GM12878 (cell line): Measurements from ENCODE around the gene IGFBP2. TPM values are rescaled to one million over a fixed set of nuclear protein-coding genes. Genes with fewer than 3 reads are reported as not detected.

Experiments used
- ATAC-seq: fragments of 200-7000 bp; cut with Tn5 transposase; 3 replicates; pipeline ENCODE4 v1.9.1; 2020; ENCODE audit warnings: mild to moderate bottlenecking, moderate library complexity
- BruUV-seq: library from RNA; stranded (reverse); fragments of 400-500 nt; replicated peaks from 2 replicates; lab custom pipeline; 2021; lab: Mats Ljungman, UMichigan
- CTCF ChIA-PET: fragments of 300-600 bp; sonication (Branson Sonifier 250); formaldehyde crosslinking; extraction: SDS; loops from one replicate; lab custom pipeline; 2021; ENCODE audit warnings: inconsistent platforms; lab: Yijun Ruan, JAX
- POLR2A ChIA-PET: fragments of 350-600 bp; formaldehyde crosslinking; extraction: SDS; loops from one replicate; lab custom pipeline; 2021; ENCODE audit warnings: inconsistent platforms; lab: Charles Lee
- RAD21 ChIA-PET: fragments of 300-600 bp; sonication (Branson Sonifier 250); formaldehyde crosslinking; loops from one replicate; lab custom pipeline; 2023; ENCODE audit warnings: antibody characterized with exemption; ENCODE audit not compliant: unreplicated experiment; lab: Charles Lee
- SMC1A ChIA-PET: fragments of 300-600 bp; sonication (Branson Sonifier 250); formaldehyde crosslinking; loops from one replicate; lab custom pipeline; 2023; ENCODE audit not compliant: unreplicated experiment, uncharacterized antibody; lab: Charles Lee
- DNase-seq: peaks from one replicate; pipeline ENCODE4 v3.0.0-alpha.2; 2011; ENCODE audit warnings: low read depth, low spot score
- FAIRE-seq: peaks from 3 replicates; lab custom pipeline; 2011; peaks lifted over from hg19 to GRCh38; lab: Jason Lieb, UNC
- H2AFZ ChIP-seq: 2 replicates; pipeline ENCODE4 v1.6.0; 2011; ENCODE audit warnings: low read depth, low read length, control low read depth; ENCODE audit not compliant: control insufficient read depth
- H3K27ac ChIP-seq: 2 replicates; pipeline ENCODE4 v1.5.1; 2011; ENCODE audit warnings: control low read depth; ENCODE audit not compliant: control insufficient read depth, insufficient read depth
- H3K27me3 ChIP-seq, 2 experiments: replicated peaks in 1 of 2; 2 replicates each; pipeline versions ENCODE4 v1.6.0 to v1.6.1; 2011; ENCODE audit warnings: low read length in 1 of 2; ENCODE audit not compliant: control insufficient read depth in 2 of 2, insufficient read depth in 2 of 2
- H3K36me3 ChIP-seq, 2 experiments: 2 replicates each; pipeline ENCODE4 v1.5.1; 2011; ENCODE audit warnings: low read length in 1 of 2; ENCODE audit not compliant: control insufficient read depth in 2 of 2, insufficient read depth in 2 of 2
- H3K4me1 ChIP-seq: 2 replicates; pipeline ENCODE4 v1.6.1; 2011; ENCODE audit warnings: mild to moderate bottlenecking, low read length, moderate library complexity, mixed read lengths; ENCODE audit not compliant: control insufficient read depth, insufficient read depth
- H3K4me2 ChIP-seq: 2 replicates; pipeline ENCODE4 v1.6.0; 2011; ENCODE audit warnings: control low read depth; ENCODE audit not compliant: control insufficient read depth, insufficient read depth
- H3K4me3 ChIP-seq: fragments of 200-600 bp; sonication (generic); 2 replicates; pipeline ENCODE4 v1.5.1; 2016
- H3K79me2 ChIP-seq: 2 replicates; pipeline ENCODE4 v1.6.0; 2011; ENCODE audit warnings: low read length; ENCODE audit not compliant: control insufficient read depth, insufficient read depth
- H3K9ac ChIP-seq: 2 replicates; pipeline ENCODE4 v1.8.0; 2011; ENCODE audit warnings: low read length, control low read depth, mixed read lengths; ENCODE audit not compliant: control insufficient read depth, insufficient read depth
- H3K9me3 ChIP-seq: replicated peaks from 3 replicates; pipeline ENCODE4 v1.5.1; 2011; ENCODE audit warnings: mild to moderate bottlenecking, low read length; ENCODE audit not compliant: control insufficient read depth, insufficient read depth
- H4K20me1 ChIP-seq: 2 replicates; pipeline ENCODE4 v1.6.0; 2011; ENCODE audit not compliant: control insufficient read depth, insufficient read depth
- CTCF ChIP-seq, 3 experiments: IDR thresholded peaks in 2 of 3; conservative IDR thresholded peaks in 1 of 3; 2 replicates each; pipeline ENCODE4 v1.5.1; 2011; ENCODE audit warnings: low read depth in 3 of 3, low read length in 3 of 3, mild to moderate bottlenecking in 3 of 3, control low read depth in 2 of 3, moderate library complexity in 2 of 3, inconsistent platforms in 1 of 3, mixed read lengths in 1 of 3; ENCODE audit not compliant: control insufficient read depth in 2 of 3, insufficient read depth in 1 of 3; ENCODE audit errors: extremely low read depth in 1 of 3
- RAD21 ChIP-seq: IDR thresholded peaks from 2 replicates; pipeline ENCODE4 v1.6.1; 2011; ENCODE audit warnings: mild to moderate bottlenecking, low read depth, low read length, moderate library complexity; ENCODE audit not compliant: insufficient read depth
- SMC3 ChIP-seq: IDR thresholded peaks from 2 replicates; pipeline ENCODE4 v1.6.1; 2011; ENCODE audit warnings: low read length, improper control_type of control experiment, borderline replicate concordance
- TAF1 ChIP-seq: IDR thresholded peaks from 2 replicates; pipeline ENCODE4 v1.6.1; 2011; ENCODE audit warnings: mild to moderate bottlenecking, low read depth, low read length, borderline replicate concordance
- WGBS: methylation state at CpG from one replicate; pipeline ENCODE4 v1.1.6; 2016; ENCODE audit warnings: low lambda C conversion rate; ENCODE audit not compliant: insufficient replicate concordance, insufficient coverage; ENCODE audit errors: missing lambda C conversion rate; 5-methylcytosine and 5-hydroxymethylcytosine counted together
- in situ Hi-C: fragments of 300-500 bp; cut with MboI; formaldehyde crosslinking; loops from 9 replicates; pipeline ENCODE4 v1.14.3; 2018; ENCODE audit warnings: mixed read lengths
- intact Hi-C: fragments of 100-400 bp; cut with micrococcal nuclease; formaldehyde crosslinking; loops from one replicate; pipeline ENCODE4 v1.14.2; 2022; ENCODE audit not compliant: unreplicated experiment
- polyA plus RNA-seq, 11 experiments: library from polyadenylated mRNA; depleted of rRNA in 4 of 11; unstranded in 6 of 11; stranded (reverse) in 5 of 11; fragments of >200 nt; fragmentation: Nextera tagmentation in 4 of 11; fragmentation: Illumina TruSeq in 1 of 11; extraction: Ambion mirVana in 4 of 11; extraction: Trizol in 1 of 11; gene quantifications; 1 replicate in 1 of 11; 2 replicates in 10 of 11; pipeline versions ENCODE4 v1.2.1 to v1.2.3, GENCODE V29; 2011 to 2016; ENCODE audit warnings: inconsistent platforms in 2 of 11, missing spikeins in 2 of 11, low read depth in 1 of 11
- total RNA-seq, 4 experiments: library from RNA; depleted of rRNA in 3 of 4; stranded (reverse); fragments of >200 nt in 3 of 4; fragmentation: Illumina TruSeq in 1 of 4; extraction: Trizol in 1 of 4; gene quantifications; 2 replicates each; pipeline versions ENCODE4 v1.2.1 to v1.2.3, GENCODE V29; 2013 to 2021

IGFBP2 gene
- total and polyA plus RNA-seq, 10 of the 15 experiments (the other 5 are each of a cell fraction or from before 2014, with no cell fraction given): 0.11 to 1.5 (median 0.38) TPM; not detected in 5

- no TSS peak for BruUV-seq
- Histone ChIP-seq H3K79me2 (no peaks in the 10 kb centered on the region), H4K20me1 (no peaks in the 10 kb centered on the region), H3K9me3 (no peaks in the 10 kb centered on the region), H3K27me3 (peaks cover 2 to 12% of the 10 kb centered on the region in 2 experiments; a peak in 3 of 4 replicates), H3K4me2 (no peak overlapping the region), H2AFZ (no peak overlapping the region), H3K9ac (no peak overlapping the region), H3K36me3 (no peaks in the 10 kb centered on the region), H3K4me1 (no peaks in the 10 kb centered on the region), H3K27ac (no peak overlapping the region), H3K4me3 (no peak overlapping the region)
- peak; percentile 85 for FAIRE-seq
- ChIA-PET SMC1A (interaction anchor here (1.1 to 1.2 kb wide), 3 partner anchors 10 to 813 kb away, joined by 3 to 5 read pairs (median 5); no protein-coding TSS in a partner anchor), RAD21 (interaction anchor here (0.6 to 1.5 kb wide), 2 partner anchors 468 to 812 kb away, joined by 3 to 5 read pairs; no protein-coding TSS in a partner anchor), CTCF (interaction anchor here (0.6 to 3.5 kb wide), 8 partner anchors 18 to 833 kb away, joined by 3 to 26 read pairs (median 3); no protein-coding TSS in a partner anchor), POLR2A (no interaction called here)
- intact Hi-C loops: loop anchor here (1.0 to 10.0 kb wide), 3 partner anchors 526 to 1014 kb away; no protein-coding TSS in a partner anchor
- no peak for DNase-seq
- WGBS: 6% methylated on average over 5 of the region's 5 CpGs
- peak; percentile 88 for ATAC-seq
- in situ Hi-C loops: no loop called here
- TF ChIP-seq CTCF (IDR thresholded peaks at IDR 0.05 in 2 of 3, conservative IDR thresholded peaks at IDR 0.05 in 1 of 3; ENCODE audit: control insufficient read depth in 2 of 3, extremely low read depth in 1 of 3, insufficient read depth in 1 of 3, low read depth in 3 of 3, low read length in 3 of 3): peak; percentile 60 to 78 (median 66); a peak in 5 of 6 replicates
- TF ChIP-seq TAF1: no peak
- TF ChIP-seq SMC3: peak; percentile 71; the same call in 1 of the 2 replicates
- peak; percentile 75 for TF ChIP-seq RAD21
Measured at GRCh38 chr2:216698895-216699294, 65.7 kb downstream of the IGFBP2 start.
